ENCODE measurements around the gene SFXN3.
A peak's percentile ranks its signal among the peaks of the same experiment; 100 is the strongest.

DNA sequence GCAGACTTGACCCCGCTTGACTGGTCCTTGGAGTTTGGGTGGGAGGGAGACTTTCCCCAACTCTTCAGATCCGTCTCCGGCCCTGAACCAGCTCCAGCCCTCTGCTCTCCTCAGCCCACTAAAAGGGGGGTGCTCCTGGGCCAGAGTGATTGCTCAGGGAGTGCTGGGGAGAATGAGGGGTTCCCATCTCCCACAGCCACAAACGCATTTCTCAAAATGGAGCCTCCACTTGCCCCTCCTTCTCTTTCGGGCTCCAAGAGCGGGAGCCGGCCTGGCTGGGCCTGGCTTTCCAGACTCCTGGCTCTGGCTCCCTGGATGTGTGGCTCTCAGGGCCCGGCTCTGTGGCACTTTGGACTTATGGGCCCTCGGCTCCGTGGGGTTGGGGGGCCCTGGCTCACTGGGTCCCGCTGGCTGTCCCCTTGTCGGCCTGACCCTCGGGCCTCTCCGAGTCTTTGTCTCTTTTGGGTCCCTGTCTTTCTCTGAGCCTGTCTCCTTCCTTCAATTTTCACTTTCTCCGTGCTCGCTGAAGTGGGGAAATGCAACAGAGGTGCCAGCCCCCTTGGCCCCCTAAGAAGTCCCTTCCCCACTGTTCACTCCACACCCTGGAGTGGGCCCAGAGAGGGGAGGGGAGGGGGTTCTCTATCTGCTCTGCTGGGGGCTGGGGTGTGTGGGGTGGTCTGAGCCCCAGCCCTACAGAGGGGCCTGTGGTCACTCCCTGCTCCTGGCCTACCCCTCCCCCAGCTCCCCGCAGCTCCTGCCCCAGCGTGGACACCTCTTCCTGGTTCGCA is 30.7 kb upstream of the SFXN3 start:
- no peak for TF ChIP-seq CTCF (IDR thresholded peaks at IDR 0.05; ENCODE audit: control extremely low read depth in 1 of 3, insufficient read depth in 1 of 3, low read depth in 1 of 3, low read length in 3 of 3)
- TF ChIP-seq ATF3 (IDR thresholded peaks at IDR 0.05; ENCODE audit: insufficient read depth, low read depth, low read length): no peak
- TF ChIP-seq POLR2A (IDR thresholded peaks at IDR 0.05; ENCODE audit: control extremely low read depth in 1 of 2, low read depth in 2 of 2, low read length in 2 of 2): peak in 1 of 2 experiments; percentile 47; a peak in 2 of 3 replicates
- TF ChIP-seq, protein P1, sequence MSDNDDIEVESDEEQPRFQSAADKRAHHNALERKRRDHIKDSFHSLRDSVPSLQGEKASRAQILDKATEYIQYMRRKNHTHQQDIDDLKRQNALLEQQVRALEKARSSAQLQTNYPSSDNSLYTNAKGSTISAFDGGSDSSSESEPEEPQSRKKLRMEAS (IDR thresholded peaks at IDR 0.05): no peak
- no peak for TF ChIP-seq NRF1 (IDR thresholded peaks at IDR 0.05; ENCODE audit: low read depth, low read length)
- no peak for TF ChIP-seq EP300 (IDR thresholded peaks at IDR 0.05; ENCODE audit: borderline replicate concordance in 1 of 2, low read depth in 2 of 2, low read length in 2 of 2)
- TF ChIP-seq SP2 (IDR thresholded peaks at IDR 0.05; ENCODE audit: low read length): no peak
- no peak for TF ChIP-seq HDAC2 (IDR thresholded peaks at IDR 0.05; ENCODE audit: borderline replicate concordance in 1 of 2, low read depth in 2 of 2, low read length in 2 of 2)
- no peak for TF ChIP-seq EZH2 (IDR thresholded peaks at IDR 0.05; ENCODE audit: low read depth, low read length, severe bottlenecking)
- TF ChIP-seq JUND (IDR thresholded peaks at IDR 0.05; ENCODE audit: low read length): no peak
- TF ChIP-seq KDM1A (IDR thresholded peaks at IDR 0.05; ENCODE audit: borderline replicate concordance, low read length): no peak
- no peak for TF ChIP-seq CREB1 (IDR thresholded peaks at IDR 0.05)
- TF ChIP-seq, protein P2, sequence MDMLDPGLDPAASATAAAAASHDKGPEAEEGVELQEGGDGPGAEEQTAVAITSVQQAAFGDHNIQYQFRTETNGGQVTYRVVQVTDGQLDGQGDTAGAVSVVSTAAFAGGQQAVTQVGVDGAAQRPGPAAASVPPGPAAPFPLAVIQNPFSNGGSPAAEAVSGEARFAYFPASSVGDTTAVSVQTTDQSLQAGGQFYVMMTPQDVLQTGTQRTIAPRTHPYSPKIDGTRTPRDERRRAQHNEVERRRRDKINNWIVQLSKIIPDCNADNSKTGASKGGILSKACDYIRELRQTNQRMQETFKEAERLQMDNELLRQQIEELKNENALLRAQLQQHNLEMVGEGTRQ (IDR thresholded peaks at IDR 0.05; ENCODE audit: low read length): no peak

All from H1 (cell line).